Epidermal melanocyte (primary cell): ENCODE results near the gene SKAP1.
A peak's percentile ranks its signal among the peaks of the same experiment; 100 is the strongest.

ENCODE experiments used
- DNase-seq: peaks from one replicate; pipeline ENCODE4 v3.0.0; 2011; ENCODE audit warnings: low spot score; ENCODE audit not compliant: insufficient read length

The SKAP1 gene

GRCh38 chr17:48149787-48150463 lies 280.1 kb downstream of the SKAP1 start:
- DNase-seq = no peak

GRCh38 chr17:48148854-48149786 lies 280.9 kb downstream of the SKAP1 start:
- DNase-seq = no peak

GRCh38 chr17:48148029-48148770 lies 281.8 kb downstream of the SKAP1 start:
- peak; percentile 55 for DNase-seq

GRCh38 chr17:48144976-48145798 lies 284.8 kb downstream of the SKAP1 start:
- DNase-seq = no peak

DNA sequence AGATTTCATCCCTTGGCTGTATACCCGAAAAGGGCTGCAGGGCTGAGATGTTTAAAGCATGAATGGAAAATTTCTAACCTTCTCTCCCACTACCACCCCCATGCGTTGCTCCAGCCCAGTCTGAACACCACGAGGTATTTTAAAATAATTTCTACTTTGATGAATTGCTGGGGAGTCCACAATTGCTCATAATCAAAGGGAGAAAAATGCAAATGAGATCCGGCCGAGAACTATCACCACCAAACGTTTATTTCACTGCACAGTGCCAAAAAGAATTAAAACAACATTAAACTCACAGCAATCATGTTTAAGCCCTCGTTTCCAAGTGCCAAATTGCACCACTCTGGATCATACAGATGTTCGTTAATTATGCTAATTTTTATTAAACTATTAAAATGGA lies 285.8 kb downstream of the SKAP1 start:
- DNase-seq = no peak

DNA sequence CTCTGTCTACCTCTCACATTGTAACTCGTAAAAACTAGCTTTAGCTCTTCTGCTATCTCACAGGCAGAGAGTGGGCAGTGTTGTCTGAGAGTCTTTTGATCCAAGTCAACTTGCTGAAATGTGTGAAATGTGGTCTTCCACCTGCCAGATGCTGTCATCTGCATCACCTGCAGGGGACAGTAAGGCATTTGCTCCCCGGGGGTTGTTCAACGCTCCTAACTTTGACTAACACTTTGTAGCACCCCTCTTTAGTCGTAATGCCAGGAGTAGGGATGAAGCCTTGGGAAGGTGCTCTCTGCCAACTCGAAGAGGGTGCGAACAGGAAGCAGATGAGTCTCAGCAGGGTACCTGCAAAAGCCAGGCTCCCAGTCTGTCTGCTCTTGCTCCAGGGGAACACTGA lies 286.4 kb downstream of the SKAP1 start:
- DNase-seq = no peak

DNA sequence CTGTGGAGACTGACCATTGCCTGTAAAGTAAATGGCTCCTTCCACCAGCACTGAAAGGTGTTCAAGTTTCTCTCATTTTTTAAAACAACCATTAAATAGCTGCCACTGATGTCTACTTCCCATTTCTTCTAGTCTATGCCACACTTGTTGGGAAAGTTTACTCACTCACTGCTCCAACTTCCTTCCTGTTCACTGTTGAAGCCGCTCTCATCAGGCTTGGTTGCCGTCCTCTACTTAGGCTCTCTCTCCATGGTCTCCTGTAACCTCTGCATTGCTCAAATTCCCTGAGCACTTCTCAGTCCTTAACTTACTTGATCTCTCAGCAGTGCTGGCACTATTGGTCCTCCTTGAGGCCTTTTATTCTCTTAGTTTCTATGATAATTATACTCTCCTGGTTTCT lies 290.1 kb downstream of the SKAP1 start:
- no peak for DNase-seq

- no peak for DNase-seq
These were observed 292.4 kb downstream of the SKAP1 start for GRCh38 chr17:48137656-48138055.

DNA sequence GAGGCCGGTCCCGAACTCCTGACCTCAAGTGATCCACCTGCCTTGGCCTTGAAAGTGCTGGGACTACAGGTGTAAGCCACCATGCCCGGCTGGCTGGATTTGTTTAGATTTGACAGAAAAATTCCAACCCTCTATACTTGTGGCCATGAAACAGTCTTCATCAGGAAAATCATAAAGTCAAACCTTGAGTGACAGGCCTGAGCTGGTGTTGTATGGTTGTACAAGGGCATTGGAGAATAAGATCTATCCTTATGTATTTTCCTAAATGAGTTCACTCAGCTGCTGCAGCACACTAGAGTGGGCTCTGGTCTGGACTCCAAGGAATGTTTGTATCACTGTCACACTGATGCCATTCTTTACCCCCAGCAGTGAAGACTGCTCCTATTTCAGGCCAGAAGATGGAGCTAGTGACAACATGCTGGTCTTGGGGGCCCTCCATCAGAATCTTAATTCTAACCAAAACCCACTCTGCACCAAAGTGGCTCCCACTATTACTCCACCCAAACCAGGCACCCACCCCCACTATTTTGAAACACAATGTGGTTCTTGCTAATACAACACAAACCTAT lies 295.0 kb downstream of the SKAP1 start:
- DNase-seq = no peak

DNA sequence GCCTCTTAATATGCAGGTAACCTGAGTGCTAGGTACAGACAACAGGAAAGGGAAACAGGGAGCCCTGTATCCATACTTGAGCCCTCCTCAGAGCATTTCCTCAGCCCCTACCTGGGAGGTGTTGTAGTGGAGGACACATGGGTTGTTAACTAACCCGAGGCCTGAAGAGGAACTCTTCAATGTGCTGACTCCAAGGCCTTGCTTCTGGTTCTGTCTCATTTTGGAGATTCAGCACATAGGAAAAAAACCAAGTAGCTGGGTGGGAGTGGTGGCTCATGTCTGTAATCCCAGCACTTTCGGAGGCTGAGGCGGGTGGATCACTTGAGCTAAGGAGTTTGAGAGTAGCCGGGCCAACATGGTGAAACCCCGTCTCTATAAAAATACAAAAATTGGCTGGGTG lies 297.6 kb downstream of the SKAP1 start:
- no peak for DNase-seq

DNA sequence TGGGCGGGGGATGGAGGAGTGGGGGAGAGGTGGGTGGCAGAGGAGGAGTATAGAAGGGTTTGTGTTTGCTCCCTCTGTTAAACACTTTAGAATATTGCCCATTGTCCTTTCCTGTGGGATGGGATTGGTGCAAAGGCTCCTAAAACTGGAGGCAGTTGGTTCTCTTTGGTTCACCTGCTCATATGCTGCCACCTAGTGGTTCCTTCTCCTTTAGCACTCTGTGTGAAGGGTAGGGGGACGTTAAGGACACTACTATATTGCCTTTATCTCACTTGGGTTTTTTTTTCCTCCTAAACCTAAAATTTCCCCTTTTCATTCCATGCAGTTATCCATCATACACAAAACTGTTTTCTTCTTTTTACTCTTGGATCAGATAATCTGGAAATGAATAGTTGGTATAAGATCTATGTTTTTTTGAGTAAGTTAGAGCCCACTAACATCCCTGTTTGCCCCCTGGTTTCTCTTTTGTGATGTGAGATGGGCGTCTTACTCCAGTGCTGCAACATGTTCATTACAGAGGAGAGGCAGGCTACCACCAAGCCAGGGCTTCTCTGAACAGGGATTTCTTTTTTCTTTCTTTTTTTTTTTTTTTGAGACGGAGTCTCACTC lies 298.7 kb downstream of the SKAP1 start:
- peak; percentile 75 for DNase-seq

DNA sequence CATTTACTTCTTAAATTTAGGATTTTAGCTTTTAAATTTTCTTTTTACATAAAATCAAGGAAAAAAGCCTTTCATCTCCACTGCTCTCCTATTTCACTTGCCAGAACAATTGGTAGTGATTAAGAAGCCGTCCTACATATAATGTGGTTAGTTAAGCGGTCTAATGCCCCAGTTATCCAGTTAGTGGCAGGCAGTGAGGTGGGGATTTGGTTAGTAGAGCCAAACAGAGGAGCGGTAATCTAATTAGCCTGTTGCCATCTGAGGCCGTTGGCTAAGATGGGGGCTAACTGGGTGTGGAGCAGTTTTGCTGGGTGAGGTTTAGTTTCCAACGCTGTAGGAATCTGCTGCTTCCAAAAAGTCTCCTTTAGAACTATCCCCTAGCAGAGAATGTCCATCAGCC lies 300.0 kb downstream of the SKAP1 start:
- no peak for DNase-seq

DNA sequence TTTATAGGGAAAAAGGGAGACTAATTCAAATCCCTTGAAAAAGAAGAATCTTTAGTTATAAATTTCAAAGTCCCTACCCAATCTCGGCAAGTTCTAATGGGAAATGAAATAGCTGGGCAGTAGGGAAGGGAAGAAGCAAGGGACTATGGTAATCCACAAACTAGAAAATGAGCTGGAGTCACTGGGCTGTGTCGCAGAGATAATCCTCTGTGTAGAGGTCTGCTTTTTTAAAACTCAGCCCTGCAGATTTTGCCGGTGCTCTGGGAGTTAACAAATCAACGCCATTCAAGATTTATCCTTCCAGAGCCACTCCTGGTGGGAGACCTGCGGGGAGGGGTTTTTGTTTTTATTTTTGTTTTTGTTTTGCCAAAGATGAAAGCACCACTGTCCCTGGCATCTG lies 301.6 kb downstream of the SKAP1 start:
- DNase-seq = no peak

DNA sequence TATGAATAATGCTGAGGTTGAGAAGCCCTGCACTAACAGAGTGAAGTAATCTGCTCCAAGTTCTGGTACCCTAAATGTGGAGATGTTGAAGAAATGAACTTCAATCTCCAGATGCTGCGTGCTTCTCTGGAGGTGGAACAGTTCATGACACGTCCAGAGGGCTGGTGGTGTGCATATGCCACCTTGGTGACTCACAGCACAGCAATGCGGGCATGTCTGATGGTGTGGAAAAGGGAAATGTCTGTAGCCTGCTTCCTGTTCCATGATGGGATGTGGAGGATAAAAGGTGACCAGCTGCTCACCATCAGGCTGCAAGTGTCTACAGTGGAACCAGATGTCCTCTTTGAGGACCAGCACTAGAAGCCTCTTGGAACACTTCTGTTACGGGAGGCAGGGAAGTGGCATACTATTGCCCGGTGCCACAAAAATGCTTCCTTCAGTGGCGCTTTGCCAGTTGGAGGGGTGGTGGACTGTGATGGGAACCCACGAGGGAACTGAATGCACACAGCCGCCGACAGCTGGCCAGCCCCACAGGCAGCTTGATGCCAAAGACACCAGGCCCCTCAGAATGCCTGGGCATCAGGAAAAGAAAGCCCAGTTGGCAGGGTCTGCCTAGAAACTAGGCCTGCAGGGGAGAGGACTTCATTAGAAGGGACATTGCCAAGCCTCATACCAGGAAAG lies 302.5 kb downstream of the SKAP1 start:
- no peak for DNase-seq

- DNase-seq = no peak
These were observed 303.5 kb downstream of the SKAP1 start for GRCh38 chr17:48126532-48126850.

DNA sequence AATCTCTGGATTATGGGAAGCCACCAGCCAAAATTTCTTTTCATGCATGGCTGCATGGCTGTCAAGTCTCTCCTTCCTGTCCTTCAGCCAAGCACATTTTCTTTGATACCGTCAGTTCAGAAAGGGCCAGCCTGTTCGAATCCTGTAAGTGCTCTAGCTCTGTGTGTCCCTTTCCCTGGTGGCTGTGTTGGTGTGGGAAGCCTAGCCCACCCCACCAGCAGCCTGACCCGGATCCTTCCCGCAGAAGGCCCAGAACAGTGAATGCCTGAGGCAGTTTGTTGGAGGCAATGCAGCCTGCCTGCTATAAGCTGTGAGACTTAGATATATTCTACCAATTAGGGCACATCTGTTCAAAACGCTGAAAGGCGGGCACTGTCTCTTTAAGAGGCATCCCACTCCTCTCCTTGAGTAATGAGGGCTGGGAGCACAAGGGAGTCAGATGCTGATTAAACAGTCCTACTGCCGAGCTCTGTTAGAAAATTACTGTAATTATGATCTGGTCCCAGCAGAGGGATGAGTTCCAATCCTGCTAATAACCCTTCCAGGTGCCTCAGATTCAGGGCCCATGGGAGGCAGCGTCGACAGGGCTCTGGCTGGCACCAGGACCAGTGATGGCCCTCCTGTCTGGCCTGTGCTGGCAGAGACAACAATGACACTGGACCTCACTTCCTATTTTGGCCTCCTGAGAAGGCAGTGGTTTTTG lies 304.0 kb downstream of the SKAP1 start:
- DNase-seq = no peak

DNA sequence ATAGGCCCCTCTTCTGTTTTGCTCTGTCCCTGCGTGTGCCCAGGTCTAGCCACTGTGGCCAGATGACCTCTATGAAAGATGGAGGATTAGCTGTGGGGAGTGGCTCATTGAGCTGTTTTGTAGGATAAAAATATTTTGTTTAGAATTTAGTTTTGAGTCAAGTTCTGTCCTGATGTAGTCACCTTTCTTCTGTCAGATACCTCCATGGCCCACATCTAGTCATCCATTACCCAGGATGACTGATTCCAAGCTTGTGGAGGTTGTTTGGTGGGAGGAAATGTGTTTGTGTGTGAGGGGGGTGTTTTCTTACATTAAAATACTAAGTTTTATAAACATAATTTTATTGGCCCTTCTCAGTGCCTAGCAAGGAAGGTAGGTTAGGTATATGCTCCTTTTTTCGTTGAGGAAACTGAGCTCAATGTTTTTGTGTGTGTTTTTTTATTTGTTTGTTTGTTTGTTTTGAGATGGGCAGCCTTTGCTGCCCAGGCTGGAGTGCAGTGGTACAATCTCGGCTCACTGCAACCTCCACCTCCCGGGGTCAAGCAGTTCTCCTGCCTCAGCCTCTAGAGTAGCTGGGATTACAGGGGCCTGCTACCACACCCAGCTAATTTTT lies 306.1 kb downstream of the SKAP1 start:
- no peak for DNase-seq

DNA sequence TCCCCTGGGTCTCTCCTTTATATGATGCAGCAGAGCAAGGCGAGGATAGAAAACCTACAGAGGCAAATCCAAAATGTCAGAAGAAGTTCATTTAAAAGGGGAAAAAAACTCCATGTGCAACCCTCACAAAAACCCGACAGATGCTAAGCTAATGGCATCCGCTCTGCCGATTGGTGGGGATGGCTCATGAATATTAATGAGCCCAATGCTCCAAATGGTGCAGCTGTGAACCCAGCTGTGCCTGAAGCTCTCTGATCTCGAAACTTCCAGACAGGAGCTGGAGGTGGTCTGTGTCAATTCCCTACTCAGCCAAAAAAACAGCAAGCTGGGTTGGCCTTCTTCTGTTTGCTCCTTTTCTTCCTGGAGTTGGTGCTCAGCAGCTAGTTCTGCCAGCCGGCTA lies 306.9 kb downstream of the SKAP1 start:
- DNase-seq = no peak

- no peak for DNase-seq
These were observed 307.4 kb downstream of the SKAP1 start for GRCh38 chr17:48122665-48123045.
